SHP77 treated with DMSO at 0.1 percent for 48 hours (cell line): ENCODE data around the gene PTPMT1.
A peak's percentile ranks its signal among the peaks of the same experiment; 100 is the strongest.
"Not testable (repeated sequence)": the region's sequence is repeated elsewhere in the genome, so short reads cannot be mapped to it uniquely, and the experiment has no call there.

Experiments
- DNase-seq: peaks from one replicate; lab custom pipeline; 2025; lab: John Stamatoyannopoulos, UW

PTPMT1 gene, protein sequence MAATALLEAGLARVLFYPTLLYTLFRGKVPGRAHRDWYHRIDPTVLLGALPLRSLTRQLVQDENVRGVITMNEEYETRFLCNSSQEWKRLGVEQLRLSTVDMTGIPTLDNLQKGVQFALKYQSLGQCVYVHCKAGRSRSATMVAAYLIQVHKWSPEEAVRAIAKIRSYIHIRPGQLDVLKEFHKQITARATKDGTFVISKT

DNA sequence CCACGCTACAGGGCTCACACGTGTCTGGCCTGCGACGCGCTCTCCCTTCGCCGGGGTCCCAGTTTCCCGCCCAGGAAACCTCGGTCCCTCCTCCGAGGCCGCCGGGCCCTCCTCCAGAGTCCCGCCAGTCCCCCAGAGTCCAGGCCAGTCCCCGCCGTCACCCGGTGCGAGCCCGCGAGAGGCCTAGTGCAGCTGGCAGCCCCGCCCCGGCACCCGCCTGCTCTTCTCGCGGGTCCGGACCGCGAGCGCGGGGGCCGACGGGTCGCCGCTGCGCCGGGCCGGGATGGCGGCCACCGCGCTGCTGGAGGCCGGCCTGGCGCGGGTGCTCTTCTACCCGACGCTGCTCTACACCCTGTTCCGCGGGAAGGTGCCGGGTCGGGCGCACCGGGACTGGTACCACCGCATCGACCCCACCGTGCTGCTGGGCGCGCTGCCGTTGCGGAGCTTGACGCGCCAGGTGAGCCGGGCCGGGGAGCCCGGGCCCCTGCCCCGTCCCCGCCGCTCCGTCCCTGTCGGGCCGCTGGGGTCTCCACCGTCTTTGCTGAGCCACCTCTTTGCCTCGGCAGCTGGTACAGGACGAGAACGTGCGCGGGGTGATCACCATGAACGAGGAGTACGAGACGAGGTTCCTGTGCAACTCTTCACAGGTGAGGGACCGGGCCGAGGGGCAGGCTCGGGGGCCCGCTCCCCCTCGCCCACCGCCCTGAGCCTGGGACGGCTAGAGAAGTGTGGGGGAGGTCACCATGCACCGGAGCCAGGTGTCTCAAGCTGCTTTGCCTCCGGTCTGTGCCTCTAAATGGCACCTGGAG lies at the start of gene PTPMT1:
TSS of gene PTPMT1 (plus strand) at position 260 of the 809 bp plus-strand sequence. CDS start at position 284, 24 bp downstream.
- DNase-seq: peak; percentile 36

DNA sequence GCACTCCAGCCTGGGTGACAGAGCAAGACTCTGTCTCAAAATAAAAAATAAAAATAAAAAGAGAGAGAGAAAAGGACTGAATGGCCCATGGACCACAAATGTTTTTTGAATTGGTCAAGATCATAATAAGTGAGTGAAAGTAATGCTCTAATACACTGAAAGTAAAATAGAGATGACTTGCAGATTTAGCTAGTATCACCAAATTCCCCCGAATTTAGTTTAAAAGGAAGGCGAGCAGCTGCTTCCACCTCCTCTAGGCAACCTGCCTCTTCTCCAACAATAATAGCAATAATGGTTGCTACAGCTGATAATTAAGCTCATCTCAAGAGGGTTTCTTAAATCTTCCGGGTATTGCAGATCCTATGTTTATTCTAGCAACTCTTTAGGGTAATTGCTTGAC lies 49.2 kb upstream of the PTPMT1 start:
- no peak for DNase-seq

DNA sequence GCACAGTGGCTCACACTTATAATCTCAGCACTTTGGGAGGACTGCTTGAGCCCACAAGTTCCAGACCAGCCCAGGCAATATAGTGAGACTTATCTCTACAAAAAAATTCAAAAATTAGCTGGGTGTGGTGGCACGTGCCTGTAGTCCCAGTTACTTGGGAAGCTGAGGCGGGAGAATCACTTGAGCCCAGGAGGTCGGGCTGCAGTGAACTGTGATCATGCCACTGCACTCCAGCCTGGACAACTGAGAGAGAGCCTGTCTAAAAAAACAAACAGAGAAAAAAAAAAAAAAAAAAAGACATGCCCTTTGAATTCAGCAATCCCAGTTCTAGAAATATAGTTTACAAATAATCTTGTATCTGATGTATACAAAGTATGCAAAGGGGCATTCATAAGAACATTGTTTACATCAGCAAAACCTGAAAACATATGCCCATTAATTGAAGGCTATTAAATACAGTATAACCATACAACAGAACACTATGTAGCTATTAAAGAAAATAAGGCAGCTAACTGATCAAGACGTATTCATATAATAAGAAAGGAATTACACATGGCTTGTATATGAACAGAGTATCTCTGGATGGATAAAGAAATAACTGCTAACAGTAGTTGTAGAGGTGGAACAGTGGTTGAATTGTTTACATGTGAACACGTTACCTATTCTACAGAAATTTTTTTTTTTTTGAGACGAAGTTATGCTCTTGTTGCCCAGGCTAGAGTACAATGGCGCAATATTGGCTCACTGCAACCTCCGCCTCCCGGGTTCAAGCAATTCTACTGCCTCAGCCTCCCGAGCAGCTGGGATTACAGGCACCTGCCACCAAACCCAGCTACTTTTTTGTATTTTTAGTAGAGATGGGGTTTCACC lies 48.2 kb upstream of the PTPMT1 start:
- DNase-seq: no peak

DNA sequence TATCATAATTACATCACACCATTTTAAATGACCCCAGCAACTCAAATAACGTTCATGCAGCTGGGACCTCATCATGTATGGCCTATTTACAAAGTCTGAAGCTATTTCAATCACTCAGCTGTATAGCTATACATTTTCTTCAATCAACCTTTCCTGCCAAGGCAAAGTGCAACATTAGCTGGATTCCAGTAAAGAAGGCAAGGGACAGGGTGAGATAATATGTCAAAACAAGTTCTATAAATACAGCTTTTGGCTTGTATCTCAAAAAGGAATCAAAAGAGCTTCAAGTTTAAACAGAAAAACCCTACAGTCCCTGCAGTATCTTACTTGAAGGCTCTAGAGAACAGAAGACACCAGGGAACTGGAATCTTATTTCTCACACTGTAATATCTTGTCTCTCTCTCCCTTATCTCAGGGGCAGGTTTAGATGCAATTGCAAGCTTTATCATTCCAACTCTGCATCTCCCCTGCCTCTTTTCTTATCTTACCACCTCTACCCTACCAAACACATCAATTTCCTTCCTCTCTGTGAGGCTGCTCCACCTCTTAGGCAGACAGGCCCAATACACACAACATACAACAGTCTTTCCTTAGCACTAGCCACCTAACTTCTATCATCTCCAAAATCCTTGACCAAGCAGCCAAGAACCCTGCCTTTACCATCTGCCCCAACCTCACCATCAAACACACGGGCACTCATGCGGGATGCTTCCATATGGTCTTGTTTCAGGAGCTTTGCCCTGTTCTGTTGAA lies 47.0 kb upstream of the PTPMT1 start:
- DNase-seq: no peak

DNA sequence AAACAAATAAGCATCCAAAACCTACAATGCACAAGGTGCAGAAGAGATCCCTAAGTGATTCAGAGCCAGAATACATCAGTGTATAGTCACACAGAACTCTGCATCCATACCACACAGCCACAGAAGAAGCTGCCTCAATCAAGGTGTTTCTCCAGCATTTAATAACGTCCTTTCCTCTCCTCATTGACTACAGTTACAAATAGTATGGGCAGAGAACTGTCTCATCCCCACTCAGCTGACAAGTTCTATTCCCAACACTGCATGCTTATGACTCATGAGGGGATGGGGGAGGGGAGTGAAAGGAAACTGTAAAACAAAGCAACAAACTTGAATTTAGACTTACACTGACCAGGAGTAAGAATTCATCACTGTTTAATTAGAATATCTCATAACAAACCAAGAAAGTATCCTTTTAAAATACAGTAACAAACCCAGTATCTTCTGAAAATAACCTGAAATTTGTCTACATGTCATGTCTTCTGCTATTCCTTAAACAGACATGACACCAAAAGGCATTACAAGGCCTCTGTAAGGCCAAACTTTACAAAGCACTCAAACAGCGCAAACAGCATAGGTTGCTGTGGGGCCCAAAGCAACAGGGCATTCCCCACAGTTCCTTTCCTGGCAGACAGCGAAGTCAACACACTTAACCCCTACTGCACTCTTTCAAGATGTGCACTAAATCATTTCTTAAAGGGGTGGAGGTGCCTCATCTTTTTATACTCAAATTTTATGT lies 41.7 kb upstream of the PTPMT1 start:
- DNase-seq: no peak

DNA sequence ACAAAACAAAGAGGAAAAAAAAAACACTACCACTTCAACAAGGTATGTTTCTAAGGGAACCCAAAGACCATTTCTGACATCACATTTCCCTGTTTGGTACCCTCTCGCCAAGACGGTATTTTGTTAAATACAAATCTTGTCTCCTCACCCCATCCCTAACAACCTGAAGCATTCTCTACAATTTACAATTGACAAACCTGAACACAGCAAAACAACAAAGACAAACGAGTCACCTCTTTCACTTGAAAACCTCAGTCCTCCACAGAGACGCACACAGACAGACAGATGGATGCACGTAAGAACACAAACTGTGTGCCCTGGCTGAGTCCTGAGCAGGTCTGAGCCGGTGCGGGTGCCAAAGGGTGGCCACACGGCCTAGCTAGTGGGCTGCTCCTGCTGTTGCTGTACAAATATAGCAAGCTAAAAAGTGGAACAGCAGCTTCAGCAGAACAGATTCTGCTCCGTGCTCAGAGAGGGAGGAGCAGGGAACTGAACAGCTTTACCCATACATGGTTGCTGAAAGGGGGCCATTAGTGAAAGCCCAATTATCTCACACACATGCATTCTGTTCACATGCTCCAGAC lies 41.0 kb upstream of the PTPMT1 start:
- DNase-seq: no peak

DNA sequence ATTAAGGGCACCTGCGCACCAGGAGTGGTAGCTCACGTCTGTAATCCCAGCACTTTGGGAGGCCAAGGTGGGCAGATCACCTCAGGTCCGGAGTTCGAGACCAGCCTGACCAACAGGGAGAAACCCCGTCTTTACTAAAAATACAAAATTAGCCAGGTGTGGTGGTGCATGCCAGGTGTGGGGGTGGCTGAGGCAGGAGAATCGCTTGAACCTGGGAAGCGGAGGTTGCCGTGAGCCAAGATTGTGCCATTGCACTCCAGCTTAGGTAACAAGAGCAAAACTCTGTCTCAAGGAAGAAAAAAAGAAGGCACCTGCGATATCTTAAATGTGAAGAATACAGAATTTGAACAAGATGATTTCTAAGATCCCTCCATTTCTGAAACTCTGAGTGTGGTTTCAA lies 39.4 kb upstream of the PTPMT1 start:
- not testable (repeated sequence) for DNase-seq

DNA sequence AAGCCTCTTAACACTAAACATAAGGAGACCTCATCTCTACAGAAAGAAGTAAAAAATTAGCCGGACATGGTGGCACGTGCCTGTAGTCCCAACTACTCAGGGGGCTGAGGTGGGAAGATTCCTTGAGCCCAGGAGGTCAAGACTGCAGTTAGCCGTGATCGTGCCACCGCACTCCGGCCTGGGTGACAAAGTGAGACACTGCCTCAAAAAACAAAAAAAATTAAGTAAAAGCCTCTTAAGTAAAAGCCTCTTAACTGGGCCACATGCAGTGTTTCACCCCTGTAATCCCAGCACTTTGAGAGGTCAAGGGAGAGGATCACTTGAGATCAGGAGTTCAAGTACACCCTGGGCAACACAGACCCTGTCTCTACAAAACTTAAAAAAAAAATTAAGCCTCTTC lies 38.2 kb upstream of the PTPMT1 start:
- no peak for DNase-seq

DNA sequence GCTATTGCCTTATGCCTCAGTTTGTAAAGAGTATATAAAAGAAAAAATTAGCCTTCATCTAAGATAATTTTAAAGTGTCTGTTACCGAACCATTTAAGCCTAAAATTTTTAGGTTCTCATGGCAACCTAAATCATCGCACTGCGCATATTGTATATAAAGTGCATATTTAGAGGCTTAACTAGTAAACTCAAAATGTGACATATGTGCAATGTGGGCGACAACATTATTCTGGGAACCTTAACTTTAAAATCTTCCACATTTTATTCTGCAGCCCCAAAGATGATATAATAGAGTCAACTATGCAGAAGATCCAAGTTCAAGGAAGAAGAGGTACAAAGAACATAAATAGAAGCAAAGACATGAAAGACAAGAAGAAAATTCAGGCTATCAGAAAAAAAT lies 35.4 kb upstream of the PTPMT1 start:
- DNase-seq: no peak

DNA sequence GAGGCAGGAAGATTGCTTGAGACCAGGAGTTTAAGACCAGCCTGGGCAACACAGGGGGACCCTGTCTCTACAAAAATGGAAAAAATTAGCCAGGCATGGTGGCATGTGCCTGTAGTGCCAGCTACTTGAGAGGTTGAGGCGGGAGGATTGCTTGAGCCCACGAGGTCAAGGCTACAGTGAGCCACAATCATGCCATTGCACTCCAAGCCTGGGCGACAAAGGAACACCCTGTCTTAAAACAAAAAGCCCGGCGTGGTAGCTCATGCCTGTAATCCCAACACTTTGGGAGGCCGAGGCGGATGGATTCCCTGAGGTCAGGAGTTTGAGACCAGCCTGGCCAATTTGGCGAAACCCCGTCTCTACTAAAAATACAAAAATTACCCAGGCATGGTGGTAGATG lies 34.7 kb upstream of the PTPMT1 start:
- DNase-seq: not testable (repeated sequence)

DNA sequence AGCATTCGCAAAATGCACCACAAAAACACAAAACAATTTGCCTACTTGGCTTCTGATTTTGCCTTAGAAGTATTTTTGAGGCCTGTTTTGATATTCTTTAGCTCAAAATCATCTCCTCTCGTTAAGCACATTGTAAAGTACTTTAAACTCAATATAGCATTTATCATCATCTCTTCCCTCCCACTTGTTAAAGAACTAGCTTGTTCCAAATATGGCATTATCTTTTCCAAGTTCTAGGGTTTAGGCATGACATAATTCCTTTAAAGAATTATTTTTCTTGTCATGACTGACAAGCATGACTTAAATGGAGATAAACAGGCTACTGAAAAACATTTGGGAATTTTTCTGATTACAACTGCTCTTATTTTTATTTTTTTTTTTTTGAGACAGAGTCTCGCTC lies 33.7 kb upstream of the PTPMT1 start:
- no peak for DNase-seq

DNA sequence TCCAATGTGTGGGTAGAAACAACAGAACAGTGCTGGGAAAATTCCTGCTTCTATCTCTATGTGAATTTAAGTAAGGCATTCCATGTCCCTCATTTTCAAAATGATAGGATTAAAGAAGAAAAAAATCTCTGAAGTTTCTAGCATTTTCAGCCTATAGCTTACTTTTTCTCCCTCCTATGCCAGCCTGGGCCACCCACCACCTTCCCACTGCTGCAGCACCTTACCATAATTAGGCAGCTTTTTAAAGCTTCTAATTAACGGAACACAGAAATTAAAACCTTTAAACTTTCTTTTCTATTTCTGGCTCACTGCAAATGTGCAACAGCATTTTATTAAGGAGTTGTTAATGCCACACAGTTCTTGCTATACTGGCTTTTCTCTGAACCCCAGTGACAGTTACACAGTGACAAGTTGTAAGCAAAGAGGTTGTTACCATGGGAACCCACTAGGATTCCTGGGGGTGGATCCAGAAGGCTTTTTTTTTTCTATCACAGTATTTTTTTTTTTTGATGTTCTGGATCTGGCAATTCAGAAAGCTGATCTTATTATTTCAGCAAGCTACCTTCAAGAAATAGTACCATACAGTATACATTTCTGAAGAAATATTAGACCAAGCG lies 32.7 kb upstream of the PTPMT1 start:
- no peak for DNase-seq

DNA sequence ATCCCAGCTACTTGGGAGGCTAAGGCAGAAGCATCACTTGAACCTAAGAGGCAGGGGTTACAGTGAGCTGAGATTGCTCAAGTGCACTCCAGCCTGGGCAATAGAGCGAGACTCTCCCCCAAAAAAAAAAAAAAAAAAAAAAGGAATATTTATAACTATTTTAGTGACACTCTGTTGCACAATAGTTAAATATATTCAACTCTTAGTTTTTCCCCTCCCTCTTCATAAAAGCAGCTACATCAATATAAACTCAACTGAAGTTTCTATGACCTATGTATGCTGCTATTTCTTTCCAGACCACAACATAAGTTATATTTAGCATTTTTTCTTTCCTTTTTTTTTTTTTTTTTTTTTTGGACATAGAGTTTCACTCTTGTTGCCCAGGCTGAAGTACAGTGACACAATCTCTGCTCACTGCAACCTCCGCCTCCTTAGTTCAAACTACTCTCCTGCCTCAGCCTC lies 31.7 kb upstream of the PTPMT1 start:
- no peak for DNase-seq

DNA sequence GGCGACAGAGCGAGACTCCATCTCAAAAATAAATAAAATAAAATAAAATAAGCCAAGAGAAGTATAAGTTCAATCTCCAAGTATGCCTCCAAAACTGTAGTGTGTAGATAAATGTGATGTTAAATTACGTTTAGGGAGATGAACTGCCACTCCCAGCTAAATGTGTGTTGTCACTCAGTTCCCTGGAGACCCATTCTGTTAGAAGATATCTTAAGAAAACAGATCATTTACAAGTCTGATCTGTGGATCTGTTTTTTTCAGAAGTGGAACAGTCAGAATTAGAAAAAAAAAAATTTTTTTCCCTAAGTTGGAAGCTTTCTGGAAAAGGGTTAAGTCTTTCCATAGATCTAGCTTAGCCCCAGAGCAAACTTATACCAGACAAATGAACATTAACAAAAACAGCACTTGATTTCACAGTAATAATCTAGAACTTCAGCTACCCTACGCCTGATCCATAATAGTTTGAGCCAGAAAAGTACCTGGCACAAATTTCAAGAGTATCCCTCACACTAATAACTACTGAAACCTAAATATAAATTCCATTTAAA lies 30.6 kb upstream of the PTPMT1 start:
- no peak for DNase-seq

DNA sequence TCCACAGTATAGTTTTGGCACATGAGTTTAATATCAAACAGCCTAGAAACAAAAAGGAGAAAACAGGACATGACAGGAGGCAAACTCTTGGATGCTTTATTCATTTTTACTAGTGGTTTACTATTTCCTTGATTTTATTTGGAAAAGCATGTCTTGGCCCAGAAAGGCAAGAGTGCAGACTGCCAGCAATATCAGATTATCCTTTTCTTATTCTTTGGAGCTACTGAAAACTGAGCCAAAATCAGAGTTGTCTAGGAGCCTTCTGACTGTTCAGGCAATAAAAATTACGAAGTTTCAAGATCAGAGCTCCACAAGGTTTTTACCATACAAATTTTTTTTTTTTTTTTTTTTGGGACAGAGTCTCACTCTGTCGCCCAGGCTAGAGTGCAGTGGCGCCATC lies 28.5 kb upstream of the PTPMT1 start:
- DNase-seq: no peak

DNA sequence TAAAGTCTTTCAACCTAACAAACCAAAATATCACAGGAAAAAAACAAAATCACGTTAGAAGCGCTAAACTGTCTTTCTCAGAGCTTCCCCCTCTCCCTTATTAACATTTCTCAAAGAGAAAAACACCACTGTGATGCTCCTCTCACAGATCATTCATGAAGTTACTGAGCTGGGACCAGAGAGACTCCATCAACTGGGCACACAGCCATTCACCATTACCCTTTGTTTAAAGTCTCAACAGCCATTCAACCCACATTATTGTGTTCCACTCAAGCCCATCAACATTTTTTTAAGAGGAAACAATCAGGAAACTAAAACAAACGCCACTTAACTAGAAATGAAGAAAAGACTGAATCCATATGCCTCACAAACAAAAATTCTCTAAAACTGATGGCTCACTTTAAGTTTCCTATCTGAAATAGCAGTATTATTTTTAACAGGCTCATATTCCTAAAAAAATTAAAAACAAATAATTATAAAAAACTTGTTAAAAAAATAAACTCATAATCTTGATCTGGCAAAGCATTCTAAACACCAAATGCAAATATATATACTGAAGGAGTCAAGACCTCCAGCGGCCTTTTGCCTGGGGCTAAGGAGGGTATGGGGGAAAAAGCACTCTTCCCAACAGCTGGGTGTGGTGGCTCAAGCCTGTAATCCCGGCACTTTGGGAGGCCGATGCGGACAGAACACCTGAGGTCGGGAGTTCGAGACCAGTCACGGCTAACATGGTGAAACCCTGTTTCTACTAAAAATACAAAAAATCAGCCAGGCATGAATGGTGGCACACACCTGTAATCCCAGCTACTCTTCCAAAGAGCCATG lies 26.4 kb upstream of the PTPMT1 start:
- no peak for DNase-seq

DNA sequence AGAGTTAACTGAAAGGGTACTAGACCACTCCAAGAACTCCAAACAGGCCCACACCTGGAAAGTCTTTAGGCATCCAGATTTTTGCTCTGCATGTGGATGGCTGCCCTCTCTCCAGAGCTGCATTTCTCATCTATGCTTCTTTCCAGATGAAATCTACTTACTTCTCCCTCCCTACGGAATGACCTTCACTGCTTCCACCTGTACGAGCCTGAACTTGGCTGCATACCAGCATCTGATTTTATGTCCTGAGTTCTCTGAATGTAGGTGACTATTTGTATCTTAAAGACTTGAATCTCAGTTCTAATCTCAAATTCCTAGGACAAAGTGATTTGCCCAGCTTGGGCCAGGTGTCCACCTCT lies 25.7 kb upstream of the PTPMT1 start:
- no peak for DNase-seq

DNA sequence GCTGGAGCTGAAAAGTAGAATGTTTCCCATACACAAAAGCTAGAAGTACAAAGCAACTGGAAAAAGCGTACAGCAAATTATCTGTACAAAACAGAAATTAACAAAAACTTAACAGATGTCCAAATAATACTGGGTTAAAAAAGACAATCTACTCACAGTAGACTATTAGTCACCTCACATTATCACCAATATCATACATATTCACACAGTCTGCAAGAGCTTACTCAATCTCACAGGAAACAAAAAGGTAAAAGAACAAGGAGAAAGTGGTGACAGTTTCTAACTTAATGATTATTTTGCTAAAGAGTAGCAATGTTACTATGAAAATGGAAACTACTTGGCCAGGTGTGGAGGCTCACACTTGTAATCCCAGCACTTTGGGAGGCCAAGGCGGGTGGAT lies 24.3 kb upstream of the PTPMT1 start:
- DNase-seq: no peak

DNA sequence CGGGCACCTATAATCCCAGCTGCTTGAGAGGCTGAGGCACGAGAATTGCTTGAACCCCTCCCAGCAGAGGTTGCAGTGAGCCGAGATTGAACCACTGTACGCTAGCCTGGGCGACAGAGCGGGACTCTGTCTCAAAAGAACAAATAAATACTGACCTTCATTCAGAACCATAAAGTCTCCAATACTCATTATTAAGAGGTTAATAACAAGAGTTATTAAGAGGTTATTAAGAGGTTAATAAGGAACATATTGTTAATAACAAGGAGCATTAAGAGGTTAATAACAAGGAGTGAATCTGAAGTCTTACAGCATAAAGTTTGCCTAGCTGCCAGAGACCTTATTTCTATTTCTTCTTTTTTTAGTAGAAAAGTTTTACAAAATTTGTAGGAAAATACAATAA lies 20.1 kb upstream of the PTPMT1 start:
- DNase-seq: no peak
